Suprapubic skin (tissue), 4 donors: ENCODE measurements around the gene GAD2. TPM values are rescaled to one million over a fixed set of nuclear protein-coding genes. Genes with fewer than 3 reads are reported as not detected.

ENCODE experiments used
- DNase-seq, 2 donors: peaks; one replicate each; pipeline ENCODE4 v3.0.0-alpha.2; 2019; ENCODE audit warnings: low spot score in 2 of 2
- H3K27ac ChIP-seq: fragments of 200-600 bp; sonication (generic); one replicate; pipeline ENCODE4 v1.5.1; 2019
- H3K27me3 ChIP-seq: fragments of 200-600 bp; sonication (generic); one replicate; pipeline ENCODE4 v1.5.1; 2019
- H3K36me3 ChIP-seq: fragments of 200-600 bp; sonication (generic); one replicate; pipeline ENCODE4 v1.5.1; 2019
- H3K4me1 ChIP-seq: fragments of 200-600 bp; sonication (generic); one replicate; pipeline ENCODE4 v1.5.1; 2019
- H3K4me3 ChIP-seq: fragments of 200-600 bp; sonication (generic); one replicate; pipeline ENCODE4 v1.5.1; 2019; ENCODE audit warnings: mild to moderate bottlenecking
- H3K9me3 ChIP-seq: fragments of 200-600 bp; sonication (generic); one replicate; pipeline ENCODE4 v1.5.1; 2019
- EP300 ChIP-seq: sonication (generic); formaldehyde crosslinking; IDR thresholded peaks from one replicate; pipeline ENCODE4 v1.6.1; 2017; ENCODE audit warnings: antibody characterized with exemption
- POLR2A ChIP-seq, 2 donors: fragments of 450-650 bp; IDR thresholded peaks; one replicate each; pipeline ENCODE4 v1.6.1; 2017; ENCODE audit warnings: antibody characterized with exemption in 2 of 2, mild to moderate bottlenecking in 2 of 2, moderate library complexity in 2 of 2
- POLR2AphosphoS5 ChIP-seq, 3 donors: sonication (generic); formaldehyde crosslinking; IDR thresholded peaks; one replicate each; pipeline ENCODE4 v1.6.1; 2017; ENCODE audit warnings: antibody characterized with exemption in 3 of 3
- WGBS: methylation state at CpG from one replicate; pipeline ENCODE4 v1.1.5; 2018; 5-methylcytosine and 5-hydroxymethylcytosine counted together
- total RNA-seq, 4 donors: library from RNA; depleted of rRNA; stranded (reverse); fragments of >200 nt; gene quantifications; one replicate each; pipeline ENCODE4 v1.1.0, GENCODE V29; 2016
- TF ChIP-seq, protein P1 (sequence below), 2 donors: fragments of 200-600 bp in 1 of 2; fragments of 450-650 bp in 1 of 2; sonication (generic) in 1 of 2; IDR thresholded peaks; one replicate each; pipeline ENCODE4 v1.5.1; 2016 to 2019; ENCODE audit warnings: antibody characterized with exemption in 2 of 2, mild to moderate bottlenecking in 1 of 2, moderate library complexity in 1 of 2

Gene GAD2
- total RNA-seq, 4 donors from 2014 or later = not detected

GRCh38 chr10:26211781-26212444 is 4.7 kb upstream of the GAD2 start:
- Histone ChIP-seq H3K27me3 (peaks cover 66% of the 10 kb centered on the region), H3K4me3 (no peak overlapping the region)
- TF ChIP-seq POLR2AphosphoS5 (IDR thresholded peaks at IDR 0.05) = no peak
- TF ChIP-seq EP300 = no peak
- no peak for TF ChIP-seq POLR2A (IDR thresholded peaks at IDR 0.05)
- TF ChIP-seq, protein P1, sequence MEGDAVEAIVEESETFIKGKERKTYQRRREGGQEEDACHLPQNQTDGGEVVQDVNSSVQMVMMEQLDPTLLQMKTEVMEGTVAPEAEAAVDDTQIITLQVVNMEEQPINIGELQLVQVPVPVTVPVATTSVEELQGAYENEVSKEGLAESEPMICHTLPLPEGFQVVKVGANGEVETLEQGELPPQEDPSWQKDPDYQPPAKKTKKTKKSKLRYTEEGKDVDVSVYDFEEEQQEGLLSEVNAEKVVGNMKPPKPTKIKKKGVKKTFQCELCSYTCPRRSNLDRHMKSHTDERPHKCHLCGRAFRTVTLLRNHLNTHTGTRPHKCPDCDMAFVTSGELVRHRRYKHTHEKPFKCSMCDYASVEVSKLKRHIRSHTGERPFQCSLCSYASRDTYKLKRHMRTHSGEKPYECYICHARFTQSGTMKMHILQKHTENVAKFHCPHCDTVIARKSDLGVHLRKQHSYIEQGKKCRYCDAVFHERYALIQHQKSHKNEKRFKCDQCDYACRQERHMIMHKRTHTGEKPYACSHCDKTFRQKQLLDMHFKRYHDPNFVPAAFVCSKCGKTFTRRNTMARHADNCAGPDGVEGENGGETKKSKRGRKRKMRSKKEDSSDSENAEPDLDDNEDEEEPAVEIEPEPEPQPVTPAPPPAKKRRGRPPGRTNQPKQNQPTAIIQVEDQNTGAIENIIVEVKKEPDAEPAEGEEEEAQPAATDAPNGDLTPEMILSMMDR (IDR thresholded peaks at IDR 0.05) = no peak

GRCh38 chr10:26212511-26212910 is 4.1 kb upstream of the GAD2 start:
- Histone ChIP-seq H3K4me1 (peaks cover 32% of the 10 kb centered on the region), H3K4me3 (no peak overlapping the region), H3K9me3 (no peaks in the 10 kb centered on the region), H3K36me3 (no peaks in the 10 kb centered on the region), H3K27ac (no peak overlapping the region), H3K27me3 (peaks cover 72% of the 10 kb centered on the region)
- DNase-seq = no peak
- TF ChIP-seq POLR2AphosphoS5 (IDR thresholded peaks at IDR 0.05) = no peak
- TF ChIP-seq, protein P1 (IDR thresholded peaks at IDR 0.05) = no peak
- no peak for TF ChIP-seq POLR2A (IDR thresholded peaks at IDR 0.05)
- no peak for TF ChIP-seq EP300
- 6% methylated on average over 12 of the region's 12 CpGs for WGBS

More at GRCh38 chr10:26211781-26212444, 4.7 kb upstream of the GAD2 start:
- WGBS = 14% methylated on average over 22 of the region's 37 CpGs
- Histone ChIP-seq H3K36me3 (no peaks in the 10 kb centered on the region), H3K27ac (no peak overlapping the region), H3K4me1 (peaks cover 26% of the 10 kb centered on the region), H3K9me3 (no peaks in the 10 kb centered on the region)
- DNase-seq = no peak

DNA sequence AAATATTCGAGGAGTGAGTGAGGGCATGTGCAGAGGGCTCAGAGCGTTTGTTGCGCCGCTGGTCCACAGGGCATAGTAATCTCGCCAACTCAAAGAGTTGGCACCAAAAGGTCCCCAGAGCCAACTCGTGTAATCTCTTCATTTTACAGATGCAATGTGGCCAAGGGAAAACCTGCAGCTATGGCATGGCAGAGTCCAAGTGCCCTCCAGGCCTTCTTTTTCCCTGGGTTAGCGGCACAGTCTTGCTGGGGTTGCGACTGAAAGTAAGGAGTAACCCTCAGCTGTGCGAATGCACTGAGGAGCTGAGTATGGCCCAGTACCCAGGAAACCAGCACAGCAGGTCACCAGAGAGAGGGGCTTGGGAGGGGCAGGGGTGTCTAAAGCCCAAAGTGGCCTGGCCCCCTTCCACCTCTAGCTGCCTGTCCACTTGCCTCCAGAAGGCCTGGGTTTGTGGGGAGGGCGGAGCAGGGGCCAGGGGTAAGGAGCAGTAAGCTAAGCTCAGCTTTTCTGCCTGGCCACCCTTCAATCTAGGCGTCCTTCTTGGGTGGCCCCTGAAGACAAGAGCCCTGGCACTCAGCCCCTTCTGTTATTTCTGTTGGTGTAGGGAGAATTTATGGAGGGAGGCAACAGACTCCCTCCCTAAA is 3.3 kb upstream of the GAD2 start:
- WGBS = 22% methylated on average over 11 of the region's 11 CpGs
- DNase-seq = no peak
- H3K9me3 ChIP-seq = no peaks in the 10 kb centered on the region
- no peak overlapping the region for H3K4me3 ChIP-seq
- no peaks in the 10 kb centered on the region for H3K36me3 ChIP-seq
- H3K27me3 ChIP-seq = peaks cover 80% of the 10 kb centered on the region
- TF ChIP-seq EP300 = no peak
- TF ChIP-seq, protein P1 (IDR thresholded peaks at IDR 0.05) = no peak
- no peak for TF ChIP-seq POLR2AphosphoS5 (IDR thresholded peaks at IDR 0.05)
- TF ChIP-seq POLR2A (IDR thresholded peaks at IDR 0.05) = no peak
- no peak overlapping the region for H3K27ac ChIP-seq
- peaks cover 40% of the 10 kb centered on the region for H3K4me1 ChIP-seq

DNA sequence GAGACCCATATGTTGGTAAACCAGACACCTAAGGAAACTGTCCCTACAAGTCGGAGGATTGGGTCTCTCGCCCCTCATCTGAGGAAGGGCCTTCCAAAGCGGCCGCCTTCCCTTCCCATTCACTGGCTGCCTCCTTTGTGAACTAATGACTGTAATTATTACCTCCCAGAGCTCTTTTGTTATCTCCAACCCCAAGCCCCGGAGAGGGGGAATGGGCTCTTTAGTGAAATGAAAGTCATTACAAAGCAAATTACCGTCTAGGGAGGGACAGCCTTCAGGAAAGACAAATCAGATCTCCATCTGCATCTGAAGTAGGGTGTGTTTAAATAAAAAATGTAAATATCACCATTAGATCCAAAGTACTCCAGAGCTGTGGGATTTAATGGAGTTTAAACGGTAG is 2.6 kb upstream of the GAD2 start:
- peaks cover 40% of the 10 kb centered on the region for H3K4me1 ChIP-seq
- no peak overlapping the region for H3K4me3 ChIP-seq
- H3K9me3 ChIP-seq = no peaks in the 10 kb centered on the region
- H3K36me3 ChIP-seq = no peaks in the 10 kb centered on the region
- H3K27me3 ChIP-seq = peaks cover 87% of the 10 kb centered on the region
- no peak for DNase-seq
- TF ChIP-seq POLR2A (IDR thresholded peaks at IDR 0.05) = no peak
- TF ChIP-seq, protein P1 (IDR thresholded peaks at IDR 0.05) = no peak
- TF ChIP-seq EP300 = no peak
- WGBS = 9% methylated on average over 7 of the region's 7 CpGs
- no peak overlapping the region for H3K27ac ChIP-seq

DNA sequence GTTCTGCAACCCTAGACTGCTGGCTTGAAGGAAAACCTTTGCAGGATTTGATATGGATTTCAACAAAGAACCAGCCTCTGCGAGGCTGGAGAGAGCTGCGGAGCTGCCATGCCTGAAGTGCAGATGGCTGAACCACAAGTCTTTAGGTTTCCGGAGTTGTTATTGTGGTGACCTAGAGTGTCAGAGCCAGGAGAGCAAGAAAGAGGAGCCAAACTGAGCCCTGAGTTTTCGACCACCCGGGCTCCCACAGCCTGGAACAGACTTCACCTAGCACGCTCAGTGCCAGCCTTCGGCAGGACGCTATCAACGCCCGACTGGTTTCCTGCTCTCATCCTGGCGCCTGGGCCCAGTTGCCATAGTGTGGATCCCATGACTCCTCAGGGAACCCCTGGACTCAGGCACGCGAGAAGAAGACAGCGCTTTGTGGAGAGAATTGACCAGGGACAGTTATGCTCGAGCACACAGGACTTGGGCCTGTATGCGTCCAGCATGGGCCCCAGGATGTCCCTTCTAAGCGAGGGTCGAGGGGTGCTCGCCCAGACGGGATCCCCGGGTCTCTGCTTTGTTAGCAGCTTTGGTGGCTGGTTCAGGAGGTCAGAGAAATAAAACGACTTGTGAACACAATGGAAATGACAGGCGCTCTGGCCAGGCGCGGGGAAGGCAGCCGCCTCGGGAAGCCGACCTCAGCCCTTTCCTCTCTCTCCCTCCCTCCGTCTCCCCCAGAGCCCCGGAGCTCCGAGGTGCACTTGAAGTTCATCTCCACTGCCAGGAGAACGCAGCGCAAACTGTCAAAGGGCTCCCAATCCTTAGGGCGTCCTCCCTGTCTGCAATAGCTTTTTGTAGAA is 1.8 kb upstream of the GAD2 start:
- WGBS = 6% methylated on average over 24 of the region's 34 CpGs
- H3K27me3 ChIP-seq = peaks cover 92% of the 10 kb centered on the region

More for the DNA sequence above, 1.8 kb upstream of the GAD2 start:
- no peak for DNase-seq
- TF ChIP-seq POLR2AphosphoS5 (IDR thresholded peaks at IDR 0.05) = no peak
- TF ChIP-seq EP300 = no peak
- TF ChIP-seq POLR2A (IDR thresholded peaks at IDR 0.05) = no peak
- H3K9me3 ChIP-seq = no peaks in the 10 kb centered on the region
- peak overlapping the region; percentile 28 for H3K4me3 ChIP-seq
- peaks cover 40% of the 10 kb centered on the region for H3K4me1 ChIP-seq
- no peaks in the 10 kb centered on the region for H3K36me3 ChIP-seq
- H3K27ac ChIP-seq = no peak overlapping the region
